ENCODE data around the gene CAPN15.

CAPN15 gene

DNA sequence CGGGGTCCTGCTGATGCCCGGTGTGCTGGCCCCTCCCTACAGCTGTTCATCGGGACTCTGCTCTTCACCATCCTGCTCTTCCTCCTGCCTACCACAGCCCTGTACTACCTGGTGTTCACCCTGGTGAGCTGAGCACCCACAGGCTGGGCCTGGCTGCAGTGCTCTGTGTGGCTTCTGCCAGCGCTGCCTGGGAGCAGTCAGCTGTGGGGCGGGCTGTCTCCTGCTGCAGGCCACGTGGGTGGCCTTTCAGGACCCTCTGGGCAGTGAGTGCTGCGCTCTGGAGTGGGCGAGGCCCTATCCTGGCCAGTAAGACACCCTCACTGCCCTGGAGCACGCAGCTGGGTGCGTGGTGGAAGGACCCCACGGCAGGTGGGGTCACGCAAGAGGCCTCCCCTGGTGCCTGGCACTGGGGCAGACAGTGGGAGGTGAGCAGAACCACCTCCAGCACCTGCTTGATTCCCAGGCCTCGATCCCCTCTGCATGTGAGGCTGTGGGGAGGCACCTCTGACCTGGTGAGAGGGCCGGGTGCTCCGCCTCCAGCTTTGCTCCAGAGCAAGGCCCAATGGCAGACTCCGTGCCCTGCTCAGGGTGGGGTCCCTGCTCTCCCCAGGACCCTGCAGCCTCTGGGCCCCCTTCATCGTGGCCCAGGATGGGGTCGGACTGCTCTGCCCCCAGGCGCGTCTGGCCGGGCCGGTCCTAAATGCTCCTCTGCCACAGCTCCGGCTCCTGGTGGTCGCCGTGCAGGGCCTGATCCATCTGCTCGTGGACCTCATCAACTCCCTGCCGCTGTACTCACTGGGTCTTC, 52.8 kb downstream of the CAPN15 start:
- no peak for DNase-seq

DNA sequence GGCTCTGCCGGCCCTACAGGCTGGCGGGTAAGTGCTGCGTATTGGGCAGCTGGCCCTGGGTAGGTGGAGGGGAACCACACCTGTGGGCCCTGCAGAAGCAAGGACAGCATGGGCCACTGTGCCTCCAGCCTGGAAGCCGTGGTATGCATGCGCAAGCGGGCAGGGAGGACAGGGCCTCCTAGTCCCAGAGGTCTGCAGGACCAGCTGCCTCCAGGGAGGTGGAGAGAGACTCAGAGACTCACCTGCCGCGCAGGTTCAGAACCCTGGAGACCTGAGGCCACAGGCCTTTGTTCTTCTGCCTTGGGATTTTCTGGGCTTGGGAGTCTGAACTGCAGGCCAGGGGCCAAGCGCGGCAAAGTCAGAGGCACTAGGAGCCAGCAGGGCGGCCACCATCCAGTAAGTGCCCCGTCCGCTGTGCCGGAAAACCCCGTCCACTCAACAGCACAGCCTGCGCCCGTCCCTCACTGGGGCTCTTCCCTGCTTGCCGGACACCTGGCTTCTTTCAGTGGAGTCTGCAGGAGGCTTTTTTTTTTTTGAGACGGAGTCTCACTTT, 53.5 kb downstream of the CAPN15 start:
- no peak for DNase-seq

DNA sequence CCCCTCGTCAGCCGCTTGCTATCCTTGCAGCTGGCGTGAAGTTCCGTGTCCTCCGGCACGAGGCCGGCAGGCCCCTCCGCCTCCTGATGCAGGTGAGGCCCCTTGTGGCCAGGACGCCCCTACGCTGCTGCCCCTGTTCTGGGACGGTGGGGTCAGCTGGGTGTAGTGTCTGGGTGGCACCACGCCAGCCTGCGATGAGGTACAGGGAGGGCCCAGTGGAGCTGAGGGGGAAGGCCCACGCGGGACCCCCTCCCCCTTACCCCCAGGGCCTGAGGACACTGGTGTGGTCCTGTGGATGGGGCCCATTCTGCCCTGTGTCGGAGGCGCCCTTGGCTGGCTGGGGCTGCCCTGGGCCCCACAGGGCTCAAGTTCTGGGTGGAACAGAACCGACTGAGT, 54.7 kb downstream of the CAPN15 start:
- no peak for DNase-seq

DNA sequence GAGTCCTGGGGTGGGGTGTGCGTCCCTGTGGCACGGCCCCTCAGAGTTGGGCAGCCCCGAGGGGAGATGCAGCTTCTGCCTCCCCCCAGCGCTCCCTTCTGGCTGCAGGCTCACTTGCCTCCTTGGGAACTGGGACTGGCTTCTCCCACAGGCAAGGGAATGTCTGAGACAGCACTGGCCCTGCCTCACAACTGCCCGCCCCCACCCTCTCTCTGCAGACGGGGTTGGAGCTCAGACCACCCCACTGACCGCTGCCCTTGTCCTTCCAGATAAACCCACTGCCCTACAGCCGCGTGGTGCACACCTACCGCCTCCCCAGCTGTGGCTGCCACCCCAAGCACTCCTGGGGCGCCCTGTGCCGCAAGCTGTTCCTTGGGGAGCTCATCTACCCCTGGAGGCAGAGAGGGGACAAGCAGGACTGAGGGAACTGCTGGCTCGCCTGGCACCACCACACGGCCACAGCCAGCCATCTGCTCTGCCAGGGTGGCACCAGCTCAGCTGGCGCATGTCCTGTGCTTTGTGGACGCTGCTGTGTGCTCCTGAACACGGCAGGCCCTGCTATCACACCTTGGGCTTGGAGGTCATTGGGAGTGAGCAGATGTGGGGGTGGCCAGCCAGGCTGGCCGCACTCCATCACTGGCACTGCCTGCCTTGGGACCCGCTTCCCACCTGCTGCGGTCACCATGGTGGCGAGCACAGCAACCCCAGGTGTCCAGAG, 55.3 kb downstream of the CAPN15 start:
- DNase-seq, result no peak

DNA sequence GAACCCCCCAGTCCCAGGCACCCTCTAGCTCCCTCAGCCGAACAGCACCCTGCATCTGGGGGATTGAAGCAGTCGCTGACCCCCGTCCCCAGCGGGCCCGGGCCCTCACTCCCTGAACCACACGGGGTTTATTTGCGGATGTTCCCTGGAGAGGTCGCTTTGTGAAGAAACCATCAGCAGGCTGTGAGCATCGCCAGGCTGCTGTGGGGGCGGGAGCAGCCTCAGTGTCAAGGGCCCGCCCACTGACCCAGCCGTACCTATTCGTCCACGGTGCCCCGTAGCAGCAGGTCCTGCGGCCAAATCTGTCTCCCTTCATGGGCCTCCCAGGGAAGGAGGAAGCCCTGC, 55.9 kb downstream of the CAPN15 start:
- DNase-seq, result no peak

DNA sequence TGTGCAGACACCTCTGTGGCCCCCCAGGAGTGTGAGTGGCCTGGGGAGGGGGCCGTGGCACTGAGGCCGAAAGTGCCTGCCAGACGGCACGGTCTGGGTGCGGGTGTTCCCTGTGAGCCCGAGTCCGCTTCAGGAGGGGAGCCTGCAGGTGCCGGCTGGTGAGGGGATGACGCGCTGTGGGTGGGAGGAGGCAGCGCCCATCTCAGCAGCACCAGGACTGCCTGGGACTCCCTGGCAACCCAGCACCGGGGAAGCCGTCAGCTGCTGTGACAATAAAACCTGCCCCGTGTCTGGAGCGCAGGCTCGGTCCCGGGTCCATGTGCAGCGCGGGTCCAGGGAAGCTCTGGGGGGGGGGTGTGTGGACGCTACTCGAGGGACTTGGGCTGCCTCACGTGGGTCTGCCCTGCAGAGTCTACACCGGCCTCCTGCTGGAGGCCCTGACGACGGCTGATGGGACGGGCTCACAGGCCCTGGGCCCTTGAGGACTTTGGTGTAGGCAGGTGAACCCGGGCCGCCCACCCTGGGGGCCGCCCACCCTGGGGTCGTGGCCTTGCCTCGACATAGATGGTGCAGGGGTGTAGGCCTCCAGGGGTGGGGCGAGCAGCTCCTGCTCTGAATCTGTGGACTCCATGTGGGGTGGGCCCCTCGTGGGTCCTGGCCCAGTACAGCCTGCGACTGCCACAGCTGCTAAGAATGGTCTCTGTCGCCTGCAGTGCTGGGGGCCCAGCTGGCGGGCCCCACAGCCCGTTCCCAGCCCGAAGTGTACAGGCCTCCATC, 56.5 kb downstream of the CAPN15 start:
- no peak for DNase-seq

DNA sequence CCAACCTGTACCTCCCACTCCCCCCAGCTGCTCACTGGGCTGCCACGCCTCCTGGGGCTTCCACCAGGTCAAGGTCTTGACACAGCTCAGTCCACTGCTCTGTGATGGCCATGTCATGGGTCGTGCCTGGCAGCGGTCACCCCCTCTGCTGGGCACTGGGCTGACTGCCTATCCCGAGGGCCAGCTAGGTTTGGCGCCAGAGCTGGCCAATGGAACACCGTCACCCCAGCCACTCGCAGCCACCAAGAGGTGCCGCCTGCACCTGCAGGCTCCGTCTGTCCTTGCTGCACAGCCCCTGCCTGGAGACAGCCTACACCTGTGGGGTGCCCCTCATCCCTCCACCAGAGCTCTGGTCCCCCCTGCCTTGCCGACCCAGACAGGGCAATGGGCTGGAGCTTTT, 57.8 kb downstream of the CAPN15 start:
- DNase-seq, result no peak

- DNase-seq, result no peak
These were observed 58.6 kb downstream of the CAPN15 start for GRCh38 chr16:586047-586644.

DNA sequence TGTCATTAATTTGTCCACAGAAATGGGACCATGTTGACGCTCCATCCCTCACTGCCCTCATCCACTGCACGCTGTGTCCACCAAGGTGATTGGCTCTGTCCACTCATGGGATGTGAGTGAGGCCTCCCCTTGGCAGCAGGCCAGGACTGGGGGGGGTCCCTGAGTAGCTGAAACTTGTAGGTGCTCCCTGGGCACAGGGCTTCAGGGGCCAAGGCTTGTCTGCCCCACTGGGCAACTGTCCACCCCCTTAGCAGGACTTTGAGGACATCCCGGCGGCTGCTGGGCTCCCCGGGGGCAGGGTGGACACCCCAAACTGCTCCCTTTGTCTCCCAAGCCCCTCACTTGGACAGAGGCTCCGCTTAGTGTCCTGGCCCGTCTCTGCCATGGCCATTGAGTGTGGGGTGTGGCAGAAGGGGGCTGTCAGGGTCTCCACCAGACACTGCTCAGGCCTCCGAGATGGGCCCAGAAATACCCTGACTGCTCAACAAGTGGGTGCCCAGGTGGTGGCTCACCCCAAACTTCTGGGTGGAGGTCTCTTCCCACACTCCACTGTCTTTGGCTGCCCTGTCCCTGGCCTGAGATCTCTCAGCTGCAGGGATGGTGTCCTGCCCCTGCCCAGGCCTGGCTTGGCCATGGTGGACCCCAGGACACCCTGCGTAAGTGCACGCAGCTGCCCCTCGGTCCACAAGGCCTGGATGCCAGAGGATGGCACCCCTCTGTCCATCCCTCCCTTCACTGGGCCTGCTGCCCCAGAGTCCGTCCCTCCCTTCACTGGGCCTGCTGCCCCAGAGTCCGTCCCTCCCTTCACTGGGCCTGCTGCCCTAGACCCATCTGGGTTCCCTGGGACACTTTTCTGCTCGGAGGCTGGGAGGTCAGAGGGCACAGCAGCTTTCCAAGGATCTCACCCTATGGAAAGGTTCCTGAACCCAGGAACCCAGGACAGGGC, 59.4 kb downstream of the CAPN15 start:
- no peak for DNase-seq

DNA sequence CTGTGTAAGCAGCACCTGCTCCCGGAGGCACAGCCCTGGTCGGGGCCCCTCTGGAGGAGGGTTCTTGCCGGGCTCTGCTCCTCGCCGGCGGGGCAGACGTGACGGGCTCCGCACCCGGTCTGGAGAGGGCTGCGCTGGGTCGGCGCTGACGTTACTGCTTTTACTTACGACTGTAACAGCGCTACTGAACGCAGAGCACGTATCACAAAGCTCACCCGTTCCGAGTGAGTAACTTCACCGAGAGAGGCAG, 61.1 kb downstream of the CAPN15 start:
- DNase-seq, result no peak

DNA sequence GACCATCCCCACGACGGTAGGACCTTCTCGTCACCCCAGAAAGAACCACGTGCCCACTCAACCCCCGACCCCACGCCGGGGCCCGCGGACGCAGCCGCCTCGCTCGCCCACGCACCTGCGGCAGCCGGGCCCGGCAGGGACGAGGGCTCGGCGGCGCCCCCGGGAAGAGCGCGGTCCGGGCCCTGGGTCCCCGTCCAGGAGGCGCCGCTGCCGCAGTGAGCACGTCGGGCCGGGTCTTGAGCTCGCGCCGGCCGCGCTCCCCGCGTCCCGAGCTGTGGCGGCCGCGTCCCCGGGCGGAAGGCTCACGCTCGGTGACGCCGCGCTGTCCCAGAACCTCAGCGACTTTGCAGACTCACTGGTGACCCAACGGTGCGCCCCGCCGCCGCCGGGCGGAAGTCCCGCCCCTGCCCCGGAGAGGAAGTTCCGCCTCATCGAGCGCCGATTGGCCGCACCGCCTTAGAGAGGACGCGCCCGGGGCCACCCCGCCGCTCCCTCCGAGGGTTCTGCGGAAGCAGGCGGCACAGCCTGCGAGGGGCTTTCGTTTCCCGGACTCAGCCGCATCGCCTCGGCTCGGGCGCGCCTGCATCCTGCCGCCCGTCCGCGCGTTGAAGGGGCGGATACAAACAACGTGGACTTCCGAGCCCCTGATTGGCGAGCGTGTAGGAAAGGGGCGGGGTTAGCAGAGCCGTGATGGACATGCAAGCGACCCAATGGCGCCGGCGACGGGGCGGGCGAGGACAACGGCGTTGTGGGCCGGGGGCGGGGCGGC, 61.6 kb downstream of the CAPN15 start:
- DNase-seq, result peak; percentile 97

DNA sequence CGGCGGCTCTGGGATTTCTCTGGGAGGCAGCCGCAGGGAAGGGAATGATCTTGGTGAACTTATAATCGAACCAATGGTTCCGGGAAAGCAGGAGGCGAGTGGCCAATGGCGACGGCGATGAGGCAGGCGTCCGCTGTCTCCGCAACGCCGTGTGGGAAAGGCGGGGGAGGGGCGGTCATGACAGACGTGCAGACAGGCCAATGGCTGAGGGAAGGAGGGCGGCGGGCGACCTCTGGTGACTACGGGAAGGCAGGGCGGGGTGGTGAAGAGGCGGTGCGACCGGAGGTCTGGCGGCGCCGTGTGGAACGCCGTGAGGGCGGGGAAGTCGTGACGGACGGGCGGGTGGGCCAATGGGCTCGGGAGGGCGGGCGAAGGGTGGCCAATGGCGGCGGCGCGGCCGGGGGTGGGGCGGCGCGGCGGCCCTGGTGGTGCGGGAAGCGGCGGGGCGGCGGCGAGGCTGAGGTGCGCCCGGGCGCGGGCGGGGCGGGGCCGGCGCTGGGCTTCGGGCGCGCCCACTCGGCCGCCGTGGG, 62.2 kb downstream of the CAPN15 start, which contains the start of gene RAB40C:
Gene RAB40C (plus strand): TSS at position 409 of the 530 bp plus-strand sequence. CDS start 226 bp downstream, outside the sequence.
- DNase-seq, result peak; percentile 99

- no peak for DNase-seq
These were observed 62.8 kb downstream of the CAPN15 start for GRCh38 chr16:590188-590814.

GRCh38 chr16:590815-591200, 63.3 kb downstream of the CAPN15 start:
- no peak for DNase-seq

DNA sequence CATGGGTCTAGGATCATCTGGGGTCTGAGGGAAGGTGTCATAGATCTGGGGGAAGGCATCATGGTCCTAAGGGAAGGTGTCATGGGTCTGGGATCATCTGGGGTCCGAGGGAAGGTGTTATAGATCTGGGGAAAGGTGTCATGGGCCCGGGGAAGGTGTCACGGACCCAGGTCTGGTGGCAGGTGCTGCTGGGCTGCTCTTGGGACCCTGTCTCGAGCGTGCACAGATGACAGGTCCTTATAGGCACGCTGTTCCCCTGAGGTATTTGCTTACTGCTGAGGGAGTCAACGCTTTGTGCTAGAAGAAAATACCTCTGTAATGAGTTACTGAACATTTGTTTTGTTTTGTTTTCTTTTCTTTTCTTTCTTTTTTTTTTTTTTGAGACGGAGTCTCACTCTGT, 63.7 kb downstream of the CAPN15 start:
- DNase-seq, result no peak

GRCh38 chr16:591892-592517, 64.5 kb downstream of the CAPN15 start:
- DNase-seq, result no peak

DNA sequence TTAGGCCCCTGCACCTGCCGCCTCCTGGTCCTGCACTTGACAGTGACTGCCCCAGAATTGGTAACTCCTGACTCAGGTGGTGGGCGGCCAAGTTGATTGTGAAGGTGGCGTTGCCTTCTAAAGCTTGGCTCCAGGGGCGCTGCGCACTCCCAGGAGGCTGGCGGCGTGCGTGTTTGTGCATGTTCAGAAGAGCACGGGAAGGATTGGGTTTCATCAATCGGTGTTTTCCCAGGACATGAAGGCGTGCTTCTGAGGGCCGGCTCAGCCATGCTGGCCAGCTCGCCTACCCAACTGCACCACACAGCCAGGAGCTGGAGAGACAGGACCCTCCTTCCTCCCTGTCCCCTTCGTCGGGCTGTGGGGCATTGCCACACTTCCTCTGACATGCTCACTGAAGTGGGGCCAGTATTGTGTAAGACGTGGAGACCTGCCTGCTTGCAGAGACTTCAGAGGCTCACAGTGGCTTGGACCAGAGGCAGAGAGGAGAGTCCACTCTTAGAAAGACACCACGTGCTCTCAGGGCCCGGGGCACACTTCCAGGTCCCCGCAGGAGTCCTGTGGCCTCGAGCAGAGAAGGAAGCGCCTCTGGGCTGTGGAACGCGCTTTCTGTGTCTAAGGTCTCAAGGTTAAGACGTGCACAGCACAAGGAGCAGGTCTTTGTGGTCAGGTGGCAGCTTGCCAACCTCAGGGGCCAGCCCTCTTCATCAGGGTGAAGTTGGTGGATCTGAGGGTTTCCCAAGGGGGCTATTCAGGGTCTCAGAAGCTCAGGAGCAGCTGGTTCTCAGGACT, 65.2 kb downstream of the CAPN15 start:
- no peak for DNase-seq

- no peak for DNase-seq
These were observed 65.9 kb downstream of the CAPN15 start for GRCh38 chr16:593406-593805.

- DNase-seq, result no peak
These were observed 66.3 kb downstream of the CAPN15 start for GRCh38 chr16:593807-594206.
